ENCODE measurements around the gene ACSM6. TPM values are rescaled to one million over a fixed set of nuclear protein-coding genes. Genes with fewer than 3 reads are reported as not detected.
"Not testable (repeated sequence)": the region's sequence is repeated elsewhere in the genome, so short reads cannot be mapped to it uniquely, and the experiment has no call there.

Gene ACSM6
- total RNA-seq, 1 experiment from 2014 or later: not detected

DNA sequence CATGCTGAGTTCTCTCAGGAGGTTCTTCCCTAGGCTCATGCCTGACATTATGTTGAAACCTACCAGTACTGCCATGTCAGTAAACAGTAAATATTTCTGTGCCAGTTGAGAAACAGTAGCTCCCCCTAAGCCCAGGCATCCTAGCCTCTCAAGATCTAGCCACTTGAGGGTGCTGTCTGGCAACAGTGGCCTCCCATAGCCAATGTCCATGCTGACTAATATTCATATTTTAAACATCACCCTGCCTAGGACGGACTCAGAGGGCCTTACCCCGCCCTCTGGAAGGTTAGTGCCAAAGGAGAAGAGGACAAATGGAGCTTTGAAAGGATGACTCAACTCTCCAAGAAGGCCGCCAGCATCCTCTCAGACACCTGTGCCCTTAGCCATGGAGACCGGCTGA is 7.7 kb downstream of the ACSM6 start:
- H3K27me3 ChIP-seq (replicated peaks; ENCODE audit: insufficient read depth, low read depth, low read length, poor library complexity): no peaks in the 10 kb centered on the region

DNA sequence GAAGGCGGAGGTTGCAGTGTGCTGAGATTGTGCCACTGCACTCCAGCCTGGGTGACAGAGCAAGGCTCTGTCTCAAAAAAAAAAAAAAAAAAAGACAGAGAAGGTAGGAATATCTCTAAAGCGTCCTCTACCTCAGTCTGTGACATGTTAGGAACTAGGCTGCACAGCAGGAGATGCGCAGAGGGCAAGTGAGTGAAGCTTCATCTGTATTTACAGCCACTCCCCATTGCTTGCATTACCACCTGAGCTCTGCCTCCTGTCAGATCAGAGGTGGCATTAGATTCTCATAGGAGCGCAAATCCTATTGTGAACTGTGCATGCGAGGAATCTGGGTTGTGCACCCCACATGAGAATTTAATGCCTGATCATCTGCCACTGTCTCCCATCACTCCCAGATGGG is 8.8 kb downstream of the ACSM6 start:
- H3K4me3 ChIP-seq (ENCODE audit: low read depth, low read length, poor library complexity, severe bottlenecking); DNase-seq (ENCODE audit: low spot score); H3K4me1 ChIP-seq (ENCODE audit: insufficient read depth, low read length, poor library complexity, severe bottlenecking); H3K27ac ChIP-seq (ENCODE audit: low read depth, low read length, poor library complexity, severe bottlenecking); CTCF ChIA-PET; H3K27me3 ChIP-seq (replicated peaks; ENCODE audit: insufficient read depth, low read depth, low read length, poor library complexity); intact Hi-C loops (cut with micrococcal nuclease; ENCODE audit: unreplicated experiment); H3K9me3 ChIP-seq (ENCODE audit: low read depth, low read length, poor library complexity, severe bottlenecking); POLR2A ChIA-PET (ENCODE audit: low non-redundant PET); H3K36me3 ChIP-seq (ENCODE audit: insufficient read depth, low read length, poor library complexity, severe bottlenecking); BruUV-seq (replicated peaks): not testable (repeated sequence)

More for the DNA sequence above, 7.7 kb downstream of the ACSM6 start:
- Histone ChIP-seq H3K4me3 (ENCODE audit: low read depth, low read length, poor library complexity, severe bottlenecking) (no peak overlapping the region), H3K27ac (ENCODE audit: low read depth, low read length, poor library complexity, severe bottlenecking) (no peak overlapping the region), H3K9me3 (ENCODE audit: low read depth, low read length, poor library complexity, severe bottlenecking) (no peaks in the 10 kb centered on the region), H3K4me1 (ENCODE audit: insufficient read depth, low read length, poor library complexity, severe bottlenecking) (no peaks in the 10 kb centered on the region), H3K36me3 (ENCODE audit: insufficient read depth, low read length, poor library complexity, severe bottlenecking) (no peaks in the 10 kb centered on the region)
- no peak for TF ChIP-seq EZH2 (IDR thresholded peaks at IDR 0.05; ENCODE audit: borderline replicate concordance, low read depth, low read length, poor library complexity, severe bottlenecking)
- TF ChIP-seq, protein P1, sequence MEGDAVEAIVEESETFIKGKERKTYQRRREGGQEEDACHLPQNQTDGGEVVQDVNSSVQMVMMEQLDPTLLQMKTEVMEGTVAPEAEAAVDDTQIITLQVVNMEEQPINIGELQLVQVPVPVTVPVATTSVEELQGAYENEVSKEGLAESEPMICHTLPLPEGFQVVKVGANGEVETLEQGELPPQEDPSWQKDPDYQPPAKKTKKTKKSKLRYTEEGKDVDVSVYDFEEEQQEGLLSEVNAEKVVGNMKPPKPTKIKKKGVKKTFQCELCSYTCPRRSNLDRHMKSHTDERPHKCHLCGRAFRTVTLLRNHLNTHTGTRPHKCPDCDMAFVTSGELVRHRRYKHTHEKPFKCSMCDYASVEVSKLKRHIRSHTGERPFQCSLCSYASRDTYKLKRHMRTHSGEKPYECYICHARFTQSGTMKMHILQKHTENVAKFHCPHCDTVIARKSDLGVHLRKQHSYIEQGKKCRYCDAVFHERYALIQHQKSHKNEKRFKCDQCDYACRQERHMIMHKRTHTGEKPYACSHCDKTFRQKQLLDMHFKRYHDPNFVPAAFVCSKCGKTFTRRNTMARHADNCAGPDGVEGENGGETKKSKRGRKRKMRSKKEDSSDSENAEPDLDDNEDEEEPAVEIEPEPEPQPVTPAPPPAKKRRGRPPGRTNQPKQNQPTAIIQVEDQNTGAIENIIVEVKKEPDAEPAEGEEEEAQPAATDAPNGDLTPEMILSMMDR (conservative IDR thresholded peaks at IDR 0.05; ENCODE audit: low read depth, low read length): no peak
- intact Hi-C loops (cut with micrococcal nuclease; ENCODE audit: unreplicated experiment): no loop called here
- ChIA-PET CTCF (no interaction called here), POLR2A (ENCODE audit: low non-redundant PET) (no interaction called here)
- BruUV-seq (replicated peaks): no TSS peak
- DNase-seq (ENCODE audit: low spot score): no peak

DNA sequence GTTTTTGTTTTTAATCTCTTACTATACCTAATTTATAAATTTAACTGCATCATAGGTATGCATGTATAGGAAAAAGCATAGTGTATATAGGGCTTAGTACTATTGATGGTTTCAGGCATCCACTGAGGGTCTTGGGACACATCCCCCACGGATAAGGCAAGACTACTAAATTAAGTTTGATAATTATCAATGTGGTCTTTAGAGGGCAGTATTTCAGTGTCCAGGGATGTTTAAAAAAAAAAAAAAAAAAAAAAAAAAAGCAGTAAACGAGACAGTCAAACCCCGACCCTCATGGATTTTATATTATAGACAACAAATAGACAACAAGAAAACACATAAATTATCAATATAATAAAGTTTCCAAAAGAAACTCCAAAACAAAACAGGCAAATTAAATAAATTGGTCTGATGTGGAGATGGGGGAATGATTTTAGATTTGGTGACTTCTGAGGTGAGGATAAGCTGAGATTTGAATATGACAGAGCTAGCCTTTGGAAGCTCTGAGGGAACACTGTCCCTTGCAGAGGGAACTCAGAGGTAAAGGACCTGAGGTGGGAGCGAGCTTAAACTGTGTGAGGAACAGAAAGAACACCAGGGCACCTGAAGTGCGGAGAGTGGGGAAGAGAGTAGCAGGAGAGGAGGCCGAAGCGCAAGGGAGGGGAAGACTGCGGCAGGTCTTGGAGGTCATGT is 14.8 kb downstream of the ACSM6 start:
- CTCF ChIA-PET: no interaction called here
- Histone ChIP-seq H3K27ac (ENCODE audit: low read depth, low read length, poor library complexity, severe bottlenecking) (no peak overlapping the region), H3K4me1 (ENCODE audit: insufficient read depth, low read length, poor library complexity, severe bottlenecking) (no peaks in the 10 kb centered on the region), H3K4me3 (ENCODE audit: low read depth, low read length, poor library complexity, severe bottlenecking) (no peak overlapping the region), H3K36me3 (ENCODE audit: insufficient read depth, low read length, poor library complexity, severe bottlenecking) (no peaks in the 10 kb centered on the region), H3K27me3 (replicated peaks; ENCODE audit: insufficient read depth, low read depth, low read length, poor library complexity) (no peaks in the 10 kb centered on the region), H3K9me3 (ENCODE audit: low read depth, low read length, poor library complexity, severe bottlenecking) (no peaks in the 10 kb centered on the region)
- intact Hi-C loops (cut with micrococcal nuclease; ENCODE audit: unreplicated experiment): no loop called here
- POLR2A ChIA-PET (ENCODE audit: low non-redundant PET): no interaction called here
- DNase-seq (ENCODE audit: low spot score): peak; percentile 24
- BruUV-seq (replicated peaks): no TSS peak
- TF ChIP-seq, protein P1 (conservative IDR thresholded peaks at IDR 0.05; ENCODE audit: low read depth, low read length): peak; percentile 39; the same call in 1 of the 2 replicates
- no peak for TF ChIP-seq EZH2 (IDR thresholded peaks at IDR 0.05; ENCODE audit: borderline replicate concordance, low read depth, low read length, poor library complexity, severe bottlenecking)

GRCh38 chr10:95209509-95210127 is 15.6 kb downstream of the ACSM6 start:
- Histone ChIP-seq H3K4me3 (ENCODE audit: low read depth, low read length, poor library complexity, severe bottlenecking) (no peak overlapping the region), H3K36me3 (ENCODE audit: insufficient read depth, low read length, poor library complexity, severe bottlenecking) (no peaks in the 10 kb centered on the region), H3K27me3 (replicated peaks; ENCODE audit: insufficient read depth, low read depth, low read length, poor library complexity) (no peaks in the 10 kb centered on the region), H3K9me3 (ENCODE audit: low read depth, low read length, poor library complexity, severe bottlenecking) (no peaks in the 10 kb centered on the region), H3K27ac (ENCODE audit: low read depth, low read length, poor library complexity, severe bottlenecking) (no peak overlapping the region), H3K4me1 (ENCODE audit: insufficient read depth, low read length, poor library complexity, severe bottlenecking) (no peaks in the 10 kb centered on the region)
- BruUV-seq (replicated peaks): no TSS peak
- TF ChIP-seq EZH2 (IDR thresholded peaks at IDR 0.05; ENCODE audit: borderline replicate concordance, low read depth, low read length, poor library complexity, severe bottlenecking): no peak
- TF ChIP-seq, protein P1 (conservative IDR thresholded peaks at IDR 0.05; ENCODE audit: low read depth, low read length): no peak
- no peak for DNase-seq (ENCODE audit: low spot score)
- intact Hi-C loops (cut with micrococcal nuclease; ENCODE audit: unreplicated experiment): no loop called here
- ChIA-PET CTCF (no interaction called here), POLR2A (ENCODE audit: low non-redundant PET) (no interaction called here)

Measured in A673 (cell line).